Measurements from ENCODE around the gene MOB1B.

Gene MOB1B

GRCh38 chr4:70915036-70915815, 13.1 kb downstream of the MOB1B start:
- DNase-seq = no peak

- no peak for DNase-seq
Measured at GRCh38 chr4:70915874-70916559, 13.8 kb downstream of the MOB1B start.

- DNase-seq = no peak
Measured at GRCh38 chr4:70920592-70920991, 18.4 kb downstream of the MOB1B start.

- DNase-seq = no peak
Measured at GRCh38 chr4:70925418-70925817, 23.2 kb downstream of the MOB1B start.

- DNase-seq = no peak
Measured at GRCh38 chr4:70925899-70926635, 23.9 kb downstream of the MOB1B start.

- DNase-seq = peak; percentile 19
Measured at GRCh38 chr4:70927502-70928137, 25.5 kb downstream of the MOB1B start.

- no peak for DNase-seq
Measured at GRCh38 chr4:70930530-70931256, 28.5 kb downstream of the MOB1B start.

- no peak for DNase-seq
Measured at GRCh38 chr4:70931347-70931746, 29.2 kb downstream of the MOB1B start.

GRCh38 chr4:70932984-70933383, 30.8 kb downstream of the MOB1B start:
- no peak for DNase-seq

- DNase-seq = no peak
Measured at GRCh38 chr4:70935038-70935695, 33.0 kb downstream of the MOB1B start.

- no peak for DNase-seq
Measured at GRCh38 chr4:70936200-70936787, 34.1 kb downstream of the MOB1B start.

GRCh38 chr4:70938086-70938485, 35.9 kb downstream of the MOB1B start:
- no peak for DNase-seq

GRCh38 chr4:70940134-70940533, 38.0 kb downstream of the MOB1B start:
- DNase-seq = no peak

GRCh38 chr4:70943114-70943513, 40.9 kb downstream of the MOB1B start:
- no peak for DNase-seq

GRCh38 chr4:70945046-70945445, 42.9 kb downstream of the MOB1B start:
- no peak for DNase-seq

- no peak for DNase-seq
Measured at GRCh38 chr4:70945452-70946055, 43.4 kb downstream of the MOB1B start.

GRCh38 chr4:70946939-70947338, 44.8 kb downstream of the MOB1B start:
- no peak for DNase-seq

- no peak for DNase-seq
Measured at GRCh38 chr4:70948665-70949260, 46.6 kb downstream of the MOB1B start.

GRCh38 chr4:70954032-70954431, 51.9 kb downstream of the MOB1B start:
- DNase-seq = no peak

- DNase-seq = no peak
Measured at GRCh38 chr4:70956549-70957210, 54.5 kb downstream of the MOB1B start.
